NCI-H2107 treated with DMSO at 0.1 percent for 48 hours (cell line): ENCODE measurements around the gene CCL4.
"Not testable (repeated sequence)": the region's sequence is repeated elsewhere in the genome, so short reads cannot be mapped to it uniquely, and the experiment has no call there.

Experiments
- DNase-seq: peaks from one replicate; lab custom pipeline; 2025; ENCODE audit not compliant: unreplicated experiment; lab: John Stamatoyannopoulos, UW

CCL4 gene

GRCh38 chr17:36103401-36103975 lies at the start of gene CCL4:
Gene CCL4 (plus strand): TSS chr17:36103827. CDS start chr17:36103906, 79 bp downstream.
- DNase-seq = not testable (repeated sequence)

- DNase-seq = no peak
Observed at GRCh38 chr17:36055171-36055570, 48.5 kb upstream of the CCL4 start.

GRCh38 chr17:36055921-36056520 lies 47.6 kb upstream of the CCL4 start:
- DNase-seq = no peak

- DNase-seq = no peak
Observed at GRCh38 chr17:36057911-36058310, 45.7 kb upstream of the CCL4 start.

GRCh38 chr17:36059406-36059805 lies 44.2 kb upstream of the CCL4 start:
- no peak for DNase-seq

- DNase-seq = no peak
Observed at GRCh38 chr17:36060816-36061215, 42.8 kb upstream of the CCL4 start.

- no peak for DNase-seq
Observed at GRCh38 chr17:36063786-36064541, 39.7 kb upstream of the CCL4 start, which contains the start of gene CCL18. Gene CCL18 (plus strand): TSS chr17:36064272. CDS start chr17:36064343, 71 bp downstream.

GRCh38 chr17:36066365-36066985 lies 37.2 kb upstream of the CCL4 start:
- DNase-seq = no peak

- DNase-seq = no peak
Observed at GRCh38 chr17:36068524-36068923, 35.1 kb upstream of the CCL4 start.

- DNase-seq = no peak
Observed at GRCh38 chr17:36069136-36069535, 34.5 kb upstream of the CCL4 start.

- no peak for DNase-seq
Observed at GRCh38 chr17:36070427-36070826, 33.2 kb upstream of the CCL4 start.

- DNase-seq = no peak
Observed at GRCh38 chr17:36071751-36072150, 31.9 kb upstream of the CCL4 start.

GRCh38 chr17:36072431-36073121 lies 31.1 kb upstream of the CCL4 start:
- DNase-seq = no peak

- no peak for DNase-seq
Observed at GRCh38 chr17:36074365-36074764, 29.3 kb upstream of the CCL4 start.

GRCh38 chr17:36081681-36082471 lies 21.8 kb upstream of the CCL4 start:
- DNase-seq = not testable (repeated sequence)

- DNase-seq = not testable (repeated sequence)
Observed at GRCh38 chr17:36082482-36083120, 21.0 kb upstream of the CCL4 start.

- DNase-seq = not testable (repeated sequence)
Observed at GRCh38 chr17:36083691-36084090, 19.9 kb upstream of the CCL4 start.

GRCh38 chr17:36085765-36086164 lies 17.9 kb upstream of the CCL4 start:
- DNase-seq = no peak

- DNase-seq = no peak
Observed at GRCh38 chr17:36086791-36087190, 16.8 kb upstream of the CCL4 start.

- DNase-seq = not testable (repeated sequence)
Observed at GRCh38 chr17:36087471-36087870, 16.2 kb upstream of the CCL4 start.
